ENCODE measurements around the gene UNC5B. TPM values are rescaled to one million over a fixed set of nuclear protein-coding genes. Genes with fewer than 3 reads are reported as not detected.

The UNC5B gene
- total RNA-seq, 1 donor from 2014 or later, result 26.9 TPM

DNA sequence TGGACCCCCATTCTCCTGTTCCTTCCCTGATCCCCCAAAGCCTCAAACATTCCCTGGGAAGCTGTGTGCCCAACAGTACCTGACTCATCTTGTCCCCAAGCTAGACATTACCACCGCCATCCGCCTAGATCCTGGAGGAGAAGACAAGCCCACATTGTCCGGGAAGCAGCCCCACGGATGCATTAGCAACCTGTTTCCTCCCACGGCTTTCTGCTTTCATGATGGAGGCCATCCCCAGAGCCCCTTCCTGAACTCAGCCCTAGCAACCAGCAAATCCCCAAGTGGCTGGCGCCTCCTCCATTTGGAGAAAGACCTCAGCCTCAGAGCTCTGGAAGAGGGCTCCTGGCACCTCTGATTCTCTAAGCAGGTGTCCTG, 104.4 kb downstream of the UNC5B start:
- no peak for DNase-seq (ENCODE audit: low read depth)
- no peaks in the 10 kb centered on the region for H3K36me3 ChIP-seq (ENCODE audit: control insufficient read depth, insufficient read depth, low read length)
- peaks cover 11% of the 10 kb centered on the region for H3K27me3 ChIP-seq (ENCODE audit: control insufficient read depth, insufficient read depth, low read length)
- TF ChIP-seq, protein P1, sequence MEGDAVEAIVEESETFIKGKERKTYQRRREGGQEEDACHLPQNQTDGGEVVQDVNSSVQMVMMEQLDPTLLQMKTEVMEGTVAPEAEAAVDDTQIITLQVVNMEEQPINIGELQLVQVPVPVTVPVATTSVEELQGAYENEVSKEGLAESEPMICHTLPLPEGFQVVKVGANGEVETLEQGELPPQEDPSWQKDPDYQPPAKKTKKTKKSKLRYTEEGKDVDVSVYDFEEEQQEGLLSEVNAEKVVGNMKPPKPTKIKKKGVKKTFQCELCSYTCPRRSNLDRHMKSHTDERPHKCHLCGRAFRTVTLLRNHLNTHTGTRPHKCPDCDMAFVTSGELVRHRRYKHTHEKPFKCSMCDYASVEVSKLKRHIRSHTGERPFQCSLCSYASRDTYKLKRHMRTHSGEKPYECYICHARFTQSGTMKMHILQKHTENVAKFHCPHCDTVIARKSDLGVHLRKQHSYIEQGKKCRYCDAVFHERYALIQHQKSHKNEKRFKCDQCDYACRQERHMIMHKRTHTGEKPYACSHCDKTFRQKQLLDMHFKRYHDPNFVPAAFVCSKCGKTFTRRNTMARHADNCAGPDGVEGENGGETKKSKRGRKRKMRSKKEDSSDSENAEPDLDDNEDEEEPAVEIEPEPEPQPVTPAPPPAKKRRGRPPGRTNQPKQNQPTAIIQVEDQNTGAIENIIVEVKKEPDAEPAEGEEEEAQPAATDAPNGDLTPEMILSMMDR (IDR thresholded peaks at IDR 0.05; ENCODE audit: insufficient read depth, low read length, poor library complexity, severe bottlenecking), result no peak
- H3K4me3 ChIP-seq (ENCODE audit: low read depth, low read length), result no peak overlapping the region

- H3K4me3 ChIP-seq (ENCODE audit: low read depth, low read length), result no peak overlapping the region
- no peaks in the 10 kb centered on the region for H3K36me3 ChIP-seq (ENCODE audit: control insufficient read depth, insufficient read depth, low read length)
- no peak for DNase-seq (ENCODE audit: low read depth)
- TF ChIP-seq, protein P1 (IDR thresholded peaks at IDR 0.05; ENCODE audit: insufficient read depth, low read length, poor library complexity, severe bottlenecking), result no peak
- H3K27me3 ChIP-seq (ENCODE audit: control insufficient read depth, insufficient read depth, low read length), result peaks cover 11% of the 10 kb centered on the region
Measured at GRCh38 chr10:71317739-71318138, 105.4 kb downstream of the UNC5B start.

GRCh38 chr10:71319042-71319799, 106.9 kb downstream of the UNC5B start, which contains the start of gene SLC29A3:
TSS of gene SLC29A3 (plus strand) at chr10:71319259. CDS start at chr10:71319310, 51 bp downstream.
- peak within 1 kb of the TSS; percentile 65 for H3K4me3 ChIP-seq (ENCODE audit: low read depth, low read length)
- TF ChIP-seq, protein P1 (IDR thresholded peaks at IDR 0.05; ENCODE audit: insufficient read depth, low read length, poor library complexity, severe bottlenecking), result peak; percentile 95
- peaks cover 4% of the 10 kb centered on the region for H3K27me3 ChIP-seq (ENCODE audit: control insufficient read depth, insufficient read depth, low read length)
- DNase-seq (ENCODE audit: low read depth), result no peak
- no peaks in the 10 kb centered on the region for H3K36me3 ChIP-seq (ENCODE audit: control insufficient read depth, insufficient read depth, low read length)

DNA sequence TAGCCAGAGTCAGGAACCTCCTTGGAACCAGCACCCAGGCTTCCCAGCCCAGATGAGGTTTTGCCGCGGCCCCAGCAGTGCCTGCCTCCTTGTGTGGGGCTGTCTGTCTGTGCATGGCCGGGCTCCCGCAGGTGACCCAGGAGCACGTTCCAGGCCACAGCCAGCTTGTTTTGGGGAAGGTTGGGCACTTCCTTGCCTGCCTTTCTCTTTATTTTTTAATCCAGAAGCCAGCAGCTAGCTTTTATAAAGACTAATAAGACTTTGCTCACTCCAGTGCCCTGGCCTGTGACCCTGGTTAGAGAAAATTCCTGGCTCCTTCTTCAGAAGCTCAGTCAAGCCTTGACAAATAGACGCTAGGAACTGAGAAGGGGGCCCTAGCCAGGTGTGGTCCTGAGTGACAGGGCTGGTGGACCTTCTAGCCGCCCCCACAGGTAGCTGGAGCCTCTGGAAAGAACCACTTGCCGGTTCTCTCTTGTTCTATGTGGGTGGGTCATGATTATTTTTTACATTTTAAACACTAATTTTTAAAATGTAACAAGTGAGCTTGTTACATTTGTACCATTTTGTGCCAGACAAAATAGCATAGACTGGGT, 107.5 kb downstream of the UNC5B start:
- DNase-seq (ENCODE audit: low read depth), result no peak
- peak overlapping the region; percentile 65 for H3K4me3 ChIP-seq (ENCODE audit: low read depth, low read length)
- H3K36me3 ChIP-seq (ENCODE audit: control insufficient read depth, insufficient read depth, low read length), result no peaks in the 10 kb centered on the region
- peaks cover 3% of the 10 kb centered on the region for H3K27me3 ChIP-seq (ENCODE audit: control insufficient read depth, insufficient read depth, low read length)
- TF ChIP-seq, protein P1 (IDR thresholded peaks at IDR 0.05; ENCODE audit: insufficient read depth, low read length, poor library complexity, severe bottlenecking), result no peak

- H3K4me3 ChIP-seq (ENCODE audit: low read depth, low read length), result no peak overlapping the region
- TF ChIP-seq, protein P1 (IDR thresholded peaks at IDR 0.05; ENCODE audit: insufficient read depth, low read length, poor library complexity, severe bottlenecking), result no peak
- no peaks in the 10 kb centered on the region for H3K36me3 ChIP-seq (ENCODE audit: control insufficient read depth, insufficient read depth, low read length)
- peaks cover 3% of the 10 kb centered on the region for H3K27me3 ChIP-seq (ENCODE audit: control insufficient read depth, insufficient read depth, low read length)
- DNase-seq (ENCODE audit: low read depth), result no peak
Measured at GRCh38 chr10:71320592-71320991, 108.2 kb downstream of the UNC5B start.

Data from kidney epithelial cell (primary cell).